ENCODE results near the gene ATG7. TPM values are rescaled to one million over a fixed set of nuclear protein-coding genes. Genes with fewer than 3 reads are reported as not detected.
"Not testable (repeated sequence)": the region's sequence is repeated elsewhere in the genome, so short reads cannot be mapped to it uniquely, and the experiment has no call there.

The ATG7 gene
- total RNA-seq, 2 experiments from 2014 or later = 28.3 to 38.2 TPM

DNA sequence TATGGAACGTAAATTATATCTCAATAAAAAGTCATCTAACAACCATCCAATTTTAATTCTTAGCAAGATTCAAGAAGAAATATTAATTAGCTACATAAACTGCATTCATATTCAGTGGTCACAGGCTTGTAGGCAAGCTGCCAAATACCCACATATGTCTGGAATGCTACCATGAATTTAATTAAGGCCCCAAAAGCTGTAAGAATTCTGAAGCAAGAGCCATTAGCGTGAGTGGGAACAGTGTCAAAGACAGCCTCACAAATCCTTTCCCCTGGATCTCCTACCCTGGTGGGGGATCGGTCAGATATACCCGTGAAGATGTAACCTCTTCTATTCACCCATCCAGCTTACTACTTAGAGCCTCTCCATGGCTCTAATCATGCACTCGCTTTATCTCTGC is 40.0 kb downstream of the ATG7 start:
- ATAC-seq (no peak), DNase-seq (no peak)
- H3K27me3 Mint-ChIP-seq = no peaks in the 10 kb centered on the region
- H3K4me3 Mint-ChIP-seq = no peak overlapping the region
- no peak overlapping the region for H3K27ac Mint-ChIP-seq
- H3K4me1 Mint-ChIP-seq = peaks cover 8% of the 10 kb centered on the region
- CTCF ChIA-PET = interaction anchor here (1.2 kb wide), 1 partner anchor 16 kb away, joined by 3 read pairs; no protein-coding TSS in a partner anchor
- no peaks in the 10 kb centered on the region for H3K9me3 Mint-ChIP-seq (ENCODE audit: low read depth)
- peaks cover 42% of the 10 kb centered on the region for H3K36me3 Mint-ChIP-seq

DNA sequence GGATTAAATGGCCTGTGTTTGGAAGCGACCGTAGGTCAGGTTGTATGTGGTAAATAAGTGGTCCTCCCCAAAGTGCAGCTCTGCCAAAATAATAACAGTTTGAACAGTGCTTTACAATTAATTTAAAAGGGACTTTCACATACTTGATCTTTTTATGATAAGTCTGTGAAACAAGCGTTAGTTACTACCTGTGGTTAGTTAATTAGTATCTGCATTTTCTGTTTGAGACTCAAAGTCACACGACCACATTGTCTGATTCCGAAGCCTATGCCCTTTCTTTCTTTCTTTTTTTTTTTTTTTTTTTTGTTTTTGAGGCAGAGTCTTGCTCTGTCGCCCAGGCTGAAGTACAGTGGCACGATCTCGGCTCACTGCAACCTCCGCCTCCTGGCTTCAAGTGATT is 45.1 kb downstream of the ATG7 start:
- no peaks in the 10 kb centered on the region for H3K4me1 Mint-ChIP-seq
- no peak for DNase-seq
- H3K27me3 Mint-ChIP-seq = no peaks in the 10 kb centered on the region
- no peak overlapping the region for H3K27ac Mint-ChIP-seq
- CTCF ChIA-PET = interaction anchor here (3.5 kb wide), 1 partner anchor 17 kb away, joined by 10 read pairs; no protein-coding TSS in a partner anchor
- H3K9me3 Mint-ChIP-seq (ENCODE audit: low read depth) = no peaks in the 10 kb centered on the region
- no peak for ATAC-seq
- no peak overlapping the region for H3K4me3 Mint-ChIP-seq
- peaks cover 41% of the 10 kb centered on the region for H3K36me3 Mint-ChIP-seq

DNA sequence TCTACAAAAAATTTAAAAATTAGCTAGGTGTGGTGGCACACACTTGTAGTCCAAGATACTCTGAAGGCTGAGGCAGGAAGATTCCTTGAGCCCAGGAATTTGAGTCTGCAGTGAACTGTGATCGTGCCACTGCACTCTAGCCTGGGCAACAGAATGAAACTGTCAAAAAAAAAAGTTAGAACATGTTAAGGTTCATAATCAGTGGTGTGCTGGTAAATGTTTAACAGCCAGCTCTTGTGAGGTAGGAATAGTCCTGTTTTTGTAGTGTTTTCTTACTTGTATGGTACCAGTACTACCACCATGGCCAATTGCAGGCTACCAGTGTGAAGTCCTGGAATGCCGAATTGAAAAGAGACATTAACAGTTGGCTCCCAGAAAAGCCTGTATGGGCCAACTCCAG is 50.7 kb downstream of the ATG7 start:
- H3K36me3 Mint-ChIP-seq = peaks cover 32% of the 10 kb centered on the region
- CTCF ChIA-PET = interaction anchor here (2.3 kb wide), 1 partner anchor 12 kb away, joined by 11 read pairs; no protein-coding TSS in a partner anchor
- no peaks in the 10 kb centered on the region for H3K4me1 Mint-ChIP-seq
- DNase-seq = no peak
- H3K27me3 Mint-ChIP-seq = no peaks in the 10 kb centered on the region
- no peak overlapping the region for H3K27ac Mint-ChIP-seq
- no peaks in the 10 kb centered on the region for H3K9me3 Mint-ChIP-seq (ENCODE audit: low read depth)
- H3K4me3 Mint-ChIP-seq = no peak overlapping the region
- no peak for ATAC-seq

DNA sequence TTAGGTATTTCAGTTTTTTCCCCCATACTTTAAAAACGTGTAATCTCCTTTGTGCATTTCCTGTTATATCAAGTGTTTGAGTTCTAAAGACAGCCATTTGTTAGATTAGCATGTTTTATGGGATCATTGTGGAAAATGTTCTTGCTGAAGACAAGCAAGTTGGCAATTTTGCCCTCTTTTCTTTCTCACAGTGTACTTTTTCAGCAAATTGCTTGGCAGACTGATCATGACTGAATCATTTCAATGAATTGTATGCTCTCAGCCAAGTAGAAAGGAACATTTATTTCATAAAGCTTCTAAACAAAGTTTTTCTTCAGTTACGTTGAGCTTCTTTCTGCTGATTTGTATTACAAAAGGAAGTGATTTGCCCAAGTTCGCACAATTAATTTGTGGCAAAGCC is 51.6 kb downstream of the ATG7 start:
- DNase-seq (no peak), ATAC-seq (no peak)
- Mint-ChIP-seq H3K27ac (no peak overlapping the region), H3K27me3 (no peaks in the 10 kb centered on the region), H3K36me3 (peaks cover 26% of the 10 kb centered on the region), H3K9me3 (ENCODE audit: low read depth) (no peaks in the 10 kb centered on the region), H3K4me1 (no peaks in the 10 kb centered on the region), H3K4me3 (no peak overlapping the region)
- CTCF ChIA-PET = interaction anchor here (1.2 kb wide), 2 partner anchors 9 to 11 kb away, joined by 3 to 5 read pairs; no protein-coding TSS in a partner anchor

DNA sequence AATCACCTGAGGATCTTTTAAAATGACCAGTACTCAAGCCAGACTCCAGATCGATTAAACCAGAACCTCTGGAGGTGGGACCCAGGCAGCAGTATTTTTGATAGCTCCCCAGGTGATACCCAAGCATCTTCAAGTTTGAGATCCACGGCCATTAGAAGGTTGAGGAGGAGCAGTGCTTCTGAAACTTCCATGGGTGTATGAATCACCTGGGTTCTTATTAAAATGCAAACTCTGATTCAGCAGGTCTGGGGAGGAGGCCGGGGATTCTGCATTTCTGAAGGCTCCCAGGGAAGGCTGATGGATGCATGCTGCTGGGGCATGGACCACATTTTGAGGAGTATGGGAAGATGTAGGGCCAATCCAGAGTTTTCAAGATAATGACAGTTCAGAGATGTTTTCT is 55.4 kb downstream of the ATG7 start:
- CTCF ChIA-PET = no interaction called here
- H3K27me3 Mint-ChIP-seq = no peaks in the 10 kb centered on the region
- H3K4me3 Mint-ChIP-seq = no peak overlapping the region
- no peak for ATAC-seq
- H3K27ac Mint-ChIP-seq = no peak overlapping the region
- no peak for DNase-seq
- no peaks in the 10 kb centered on the region for H3K9me3 Mint-ChIP-seq (ENCODE audit: low read depth)
- H3K36me3 Mint-ChIP-seq = peaks cover 15% of the 10 kb centered on the region
- H3K4me1 Mint-ChIP-seq = peaks cover 10% of the 10 kb centered on the region

DNA sequence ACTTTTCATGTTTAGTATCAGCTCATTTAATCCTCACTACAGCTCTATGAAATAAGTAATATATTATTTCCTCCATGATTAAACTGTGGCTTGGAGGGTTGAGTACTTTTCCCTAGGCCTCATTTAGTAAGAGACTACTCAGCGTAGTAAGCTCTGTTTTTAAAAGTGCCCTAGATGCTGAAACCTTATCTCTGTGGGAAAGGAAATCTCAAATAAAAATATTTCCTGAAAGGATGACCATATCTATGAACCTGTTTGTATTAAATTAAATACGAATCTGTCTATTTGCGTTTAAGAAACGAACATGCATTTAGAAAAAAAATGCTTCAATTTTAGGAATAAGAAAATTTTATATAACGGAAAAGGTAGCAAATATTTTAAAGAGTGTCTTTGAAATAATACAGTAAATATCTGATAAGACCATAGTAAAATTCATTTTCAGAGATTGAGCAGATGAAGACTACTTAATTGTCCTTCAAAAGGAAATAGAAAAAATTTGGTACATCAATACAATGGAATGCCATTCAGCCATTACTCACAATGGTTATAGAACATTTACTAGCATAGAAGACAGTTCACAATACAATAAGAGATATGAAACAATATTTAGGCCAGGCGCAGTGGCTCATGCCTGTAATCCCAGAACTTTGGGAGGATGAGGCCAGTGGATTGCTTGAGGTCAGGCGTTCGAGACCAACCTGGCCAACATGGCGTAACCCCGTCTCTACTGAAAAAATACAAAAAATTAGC is 56.2 kb downstream of the ATG7 start:
- DNase-seq (no peak), ATAC-seq (no peak)
- no peak overlapping the region for H3K27ac Mint-ChIP-seq
- no peaks in the 10 kb centered on the region for H3K9me3 Mint-ChIP-seq (ENCODE audit: low read depth)
- H3K4me1 Mint-ChIP-seq = peaks cover 10% of the 10 kb centered on the region
- no peak overlapping the region for H3K4me3 Mint-ChIP-seq
- CTCF ChIA-PET = no interaction called here
- no peaks in the 10 kb centered on the region for H3K27me3 Mint-ChIP-seq
- H3K36me3 Mint-ChIP-seq = peaks cover 11% of the 10 kb centered on the region

DNA sequence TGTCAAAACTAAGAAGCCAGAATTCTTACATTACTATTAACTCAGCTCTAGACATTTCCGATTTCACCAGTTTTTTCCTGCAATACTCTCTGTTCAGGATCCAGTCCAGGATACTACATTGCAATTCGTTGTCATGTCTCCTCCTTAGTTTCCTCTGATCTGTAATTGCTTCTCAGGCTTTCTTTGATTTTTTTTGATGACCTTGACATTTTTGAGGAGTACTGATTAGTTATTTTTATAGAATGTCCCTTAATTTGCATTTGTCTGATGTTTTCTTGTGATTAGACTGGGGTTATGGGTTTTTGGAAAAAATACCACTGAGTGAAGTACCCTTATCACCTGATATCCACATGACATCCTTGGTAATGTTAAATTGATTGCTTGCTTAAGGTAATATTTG is 57.6 kb downstream of the ATG7 start:
- CTCF ChIA-PET = interaction anchor here (1.1 to 1.4 kb wide), 2 partner anchors 29 to 92 kb away, joined by 3 to 4 read pairs; no protein-coding TSS in a partner anchor
- H3K27ac Mint-ChIP-seq = no peak overlapping the region
- no peak for DNase-seq

DNA sequence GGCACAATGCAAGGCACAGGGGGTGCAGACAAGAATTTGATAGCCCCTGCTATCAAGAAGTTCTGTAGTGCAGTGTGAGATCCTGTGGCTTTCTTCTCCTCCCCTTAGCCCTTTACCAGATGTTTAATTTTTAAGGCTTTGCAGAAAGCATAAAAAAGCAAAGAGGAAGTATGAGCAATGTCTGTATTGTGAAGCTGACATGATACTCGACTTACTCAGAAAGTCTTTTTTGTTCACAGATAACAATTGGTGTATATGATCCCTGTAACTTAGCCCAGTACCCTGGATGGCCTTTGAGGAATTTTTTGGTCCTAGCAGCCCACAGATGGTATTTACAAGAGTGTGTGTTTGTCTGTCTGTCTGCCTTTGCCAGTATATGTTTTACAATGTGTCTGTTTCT is 58.9 kb downstream of the ATG7 start:
- H3K27ac Mint-ChIP-seq = peak overlapping the region; percentile 1
- CTCF ChIA-PET = interaction anchor here (0.8 to 1.9 kb wide), 4 partner anchors 12 to 96 kb away, joined by 3 to 4 read pairs (median 3); no protein-coding TSS in a partner anchor
- peaks cover 7% of the 10 kb centered on the region for H3K36me3 Mint-ChIP-seq
- H3K4me3 Mint-ChIP-seq = no peak overlapping the region
- H3K9me3 Mint-ChIP-seq (ENCODE audit: low read depth) = no peaks in the 10 kb centered on the region
- no peak for ATAC-seq
- no peak for DNase-seq
- no peaks in the 10 kb centered on the region for H3K27me3 Mint-ChIP-seq
- peaks cover 12% of the 10 kb centered on the region for H3K4me1 Mint-ChIP-seq

More for the DNA sequence above, 57.6 kb downstream of the ATG7 start:
- H3K4me3 Mint-ChIP-seq = no peak overlapping the region
- peaks cover 10% of the 10 kb centered on the region for H3K4me1 Mint-ChIP-seq
- peaks cover 10% of the 10 kb centered on the region for H3K36me3 Mint-ChIP-seq
- ATAC-seq = no peak
- H3K9me3 Mint-ChIP-seq (ENCODE audit: low read depth) = no peaks in the 10 kb centered on the region
- H3K27me3 Mint-ChIP-seq = no peaks in the 10 kb centered on the region

DNA sequence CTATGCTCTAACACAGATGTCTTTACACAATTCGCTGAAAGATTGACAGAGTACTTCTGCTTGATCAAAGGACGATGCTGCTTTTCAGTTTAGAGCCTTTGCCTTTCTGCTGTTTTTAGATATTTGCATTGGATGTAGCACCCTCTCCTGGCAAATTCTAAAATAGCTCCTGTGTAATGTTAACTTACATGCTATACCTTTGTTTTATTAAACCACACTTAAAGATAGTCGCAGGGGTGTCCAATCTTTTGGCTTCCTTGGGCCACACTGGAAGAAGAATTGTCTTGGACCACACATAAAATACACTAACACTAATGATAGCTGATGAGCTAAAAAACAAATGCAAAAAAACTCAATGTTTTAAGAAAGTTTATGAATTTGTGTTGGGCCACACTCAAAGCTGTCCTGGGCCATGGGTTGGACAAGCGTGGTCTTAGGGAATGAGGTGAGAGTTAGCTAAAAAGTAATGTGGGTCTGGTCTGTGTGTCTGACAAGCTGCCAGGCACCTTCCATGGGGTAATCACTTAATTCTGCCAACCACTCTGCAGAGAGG is 62.9 kb downstream of the ATG7 start:
- H3K27me3 Mint-ChIP-seq = no peaks in the 10 kb centered on the region
- peaks cover 2% of the 10 kb centered on the region for H3K36me3 Mint-ChIP-seq
- peaks cover 12% of the 10 kb centered on the region for H3K4me1 Mint-ChIP-seq
- DNase-seq (no peak), ATAC-seq (peak; percentile 73)
- H3K4me3 Mint-ChIP-seq = no peak overlapping the region
- no peak overlapping the region for H3K27ac Mint-ChIP-seq
- no peaks in the 10 kb centered on the region for H3K9me3 Mint-ChIP-seq (ENCODE audit: low read depth)
- CTCF ChIA-PET = interaction anchor here (0.7 to 8.4 kb wide), 32 partner anchors 8 to 491 kb away, joined by 3 to 93 read pairs (median 5); partner anchors contain the start of gene ATG7

DNA sequence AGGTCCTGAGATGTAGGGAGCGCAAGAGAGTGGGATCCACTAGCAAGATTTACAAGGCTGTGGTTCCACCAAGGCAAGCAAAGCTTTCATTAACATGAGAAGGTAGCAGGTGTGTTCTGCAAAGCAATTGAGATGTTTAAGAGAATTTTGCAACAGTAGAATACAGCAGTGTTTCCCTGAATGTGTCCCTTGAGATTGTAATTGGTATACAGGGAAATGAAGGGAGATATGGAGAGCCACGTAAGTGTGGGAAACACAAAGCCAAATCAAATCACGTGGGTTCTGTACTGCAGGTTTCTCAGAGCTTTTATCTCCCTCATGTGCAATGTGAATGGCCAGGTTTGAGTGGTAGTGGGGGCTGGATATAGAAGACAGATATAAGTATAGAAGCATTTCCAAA is 67.3 kb downstream of the ATG7 start:
- no peak for DNase-seq
- no peaks in the 10 kb centered on the region for H3K27me3 Mint-ChIP-seq
- no peak overlapping the region for H3K27ac Mint-ChIP-seq
- H3K4me3 Mint-ChIP-seq = no peak overlapping the region
- peaks cover 16% of the 10 kb centered on the region for H3K36me3 Mint-ChIP-seq
- CTCF ChIA-PET = interaction anchor here (8.4 kb wide), 1 partner anchor 104 kb away, joined by 93 read pairs; no protein-coding TSS in a partner anchor
- peaks cover 2% of the 10 kb centered on the region for H3K4me1 Mint-ChIP-seq
- ATAC-seq = no peak
- H3K9me3 Mint-ChIP-seq (ENCODE audit: low read depth) = no peaks in the 10 kb centered on the region

DNA sequence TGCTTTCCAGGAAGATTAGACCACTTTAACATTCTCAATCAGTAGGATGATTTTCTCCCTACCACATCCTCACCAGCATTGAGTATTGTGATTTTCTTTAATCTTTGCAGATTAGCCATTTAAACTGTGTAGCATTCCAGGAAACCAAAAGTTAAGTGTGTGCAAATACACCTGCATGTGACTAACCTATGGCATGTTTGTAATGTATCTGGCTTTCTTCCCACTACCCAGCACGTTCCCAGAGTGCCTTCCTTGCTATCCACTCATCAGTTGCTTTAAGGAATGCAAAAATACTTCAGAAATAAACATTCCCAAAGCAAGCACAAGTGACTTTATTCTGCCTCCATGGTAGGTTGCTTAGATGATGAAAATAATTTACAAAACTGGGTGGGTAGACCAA is 74.2 kb downstream of the ATG7 start:
- Mint-ChIP-seq H3K27ac (no peak overlapping the region), H3K9me3 (ENCODE audit: low read depth) (peaks cover 2% of the 10 kb centered on the region), H3K27me3 (no peaks in the 10 kb centered on the region), H3K4me3 (no peak overlapping the region), H3K36me3 (peaks cover 59% of the 10 kb centered on the region), H3K4me1 (no peaks in the 10 kb centered on the region)
- no peak for DNase-seq
- ATAC-seq = no peak
- CTCF ChIA-PET = no interaction called here

DNA sequence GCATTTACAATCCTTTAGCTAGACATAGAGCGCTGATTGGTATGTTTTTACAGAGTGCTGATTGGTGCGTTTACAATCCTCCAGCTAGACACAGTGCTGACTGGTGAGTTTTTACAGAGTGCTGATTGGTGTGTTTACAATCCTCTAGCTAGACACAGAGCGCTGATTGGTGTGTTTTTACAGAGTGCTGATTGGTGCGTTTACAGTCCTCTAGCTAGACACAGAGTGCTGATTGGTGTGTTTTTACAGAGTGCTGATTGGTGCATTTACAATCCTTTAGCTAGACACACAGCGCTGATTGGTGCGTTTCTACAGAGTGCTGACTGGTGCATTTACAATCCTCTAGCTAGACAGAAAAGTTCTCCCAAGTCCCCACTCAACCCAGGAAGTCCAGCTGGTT is 76.7 kb downstream of the ATG7 start:
- H3K9me3 Mint-ChIP-seq (ENCODE audit: low read depth); H3K27me3 Mint-ChIP-seq; CTCF ChIA-PET; DNase-seq; ATAC-seq; H3K27ac Mint-ChIP-seq; H3K4me1 Mint-ChIP-seq; H3K4me3 Mint-ChIP-seq: not testable (repeated sequence)
- peaks cover 69% of the 10 kb centered on the region for H3K36me3 Mint-ChIP-seq

DNA sequence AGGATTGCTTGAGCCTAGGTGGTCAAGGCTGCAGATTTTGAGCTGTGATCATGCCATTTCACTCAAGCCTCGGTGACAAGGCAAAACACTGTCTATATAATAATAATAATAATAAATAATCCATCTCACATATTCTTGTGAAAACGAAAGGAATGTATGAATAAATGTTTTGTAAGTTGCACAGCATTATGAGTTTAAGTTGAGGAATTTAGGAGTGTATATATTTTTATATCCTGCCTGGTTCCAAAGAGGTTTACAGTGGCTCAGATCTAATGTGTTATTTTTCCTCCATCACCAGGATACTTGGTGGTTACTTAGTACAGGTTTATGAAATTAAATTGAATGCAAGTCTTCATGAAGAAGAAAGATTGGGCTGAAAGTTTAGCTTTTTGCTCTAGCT is 77.2 kb downstream of the ATG7 start:
- no peak for ATAC-seq
- CTCF ChIA-PET = no interaction called here
- H3K27ac Mint-ChIP-seq = no peak overlapping the region

DNA sequence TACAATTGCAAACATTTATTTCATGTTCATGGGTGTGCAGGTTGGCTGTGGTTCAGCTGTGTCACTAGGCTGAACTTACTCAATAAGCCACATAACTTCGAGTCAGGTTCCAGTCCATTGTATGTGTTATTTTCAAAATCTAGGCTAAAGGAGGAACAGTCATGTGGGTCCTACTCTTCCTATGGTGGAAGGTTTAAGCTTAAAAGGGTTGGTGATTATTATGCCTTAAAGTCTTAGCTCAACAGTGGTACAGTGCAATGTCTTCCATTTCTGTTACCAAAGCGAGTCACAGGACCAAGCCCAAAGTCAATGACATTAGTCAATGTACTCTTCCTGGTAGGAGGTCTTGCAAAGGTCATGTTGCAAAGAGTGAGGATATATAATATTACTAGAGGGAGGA is 78.2 kb downstream of the ATG7 start:
- H3K4me1 Mint-ChIP-seq = no peaks in the 10 kb centered on the region
- no peaks in the 10 kb centered on the region for H3K27me3 Mint-ChIP-seq
- H3K9me3 Mint-ChIP-seq (ENCODE audit: low read depth) = peaks cover 2% of the 10 kb centered on the region
- peaks cover 68% of the 10 kb centered on the region for H3K36me3 Mint-ChIP-seq
- CTCF ChIA-PET = interaction anchor here (0.8 to 1.2 kb wide), 3 partner anchors 8 to 34 kb away, joined by 3 read pairs; no protein-coding TSS in a partner anchor
- H3K27ac Mint-ChIP-seq = no peak overlapping the region
- DNase-seq = no peak
- no peak for ATAC-seq
- H3K4me3 Mint-ChIP-seq = no peak overlapping the region

More for the DNA sequence above, 77.2 kb downstream of the ATG7 start:
- Mint-ChIP-seq H3K9me3 (ENCODE audit: low read depth) (peaks cover 2% of the 10 kb centered on the region), H3K4me1 (no peaks in the 10 kb centered on the region), H3K36me3 (peaks cover 66% of the 10 kb centered on the region), H3K27me3 (no peaks in the 10 kb centered on the region), H3K4me3 (no peak overlapping the region)
- DNase-seq = no peak

Data from activated CD8-positive, alpha-beta memory T cell treated with anti-CD3 and anti-CD28 coated beads, Interleukin-2, amount 10 ng/mL, durations not matched to agents 7 days and 5 days (primary cell).